HepG2 (cell line): Measurements from ENCODE around the gene TGM2. TPM values are rescaled to one million over a fixed set of nuclear protein-coding genes. Genes with fewer than 3 reads are reported as not detected.
A peak's percentile ranks its signal among the peaks of the same experiment; 100 is the strongest.

Source experiments
- ATF4 ChIP-seq, 2 experiments: fragments of 450-650 bp in 1 of 2; sonication (generic) in 1 of 2; formaldehyde crosslinking; IDR thresholded peaks; 2 replicates each; pipeline versions ENCODE4 v1.5.0 to v1.8.0; 2020 to 2022; ENCODE audit warnings: mild to moderate bottlenecking in 1 of 2, missing genetic modification reagents in 1 of 2
- DPF2 ChIP-seq: sonication (generic); formaldehyde crosslinking; IDR thresholded peaks from 2 replicates; pipeline ENCODE4 v1.4.0; 2020; ENCODE audit warnings: mild to moderate bottlenecking, low read depth, missing genetic modification reagents, borderline replicate concordance
- EED ChIP-seq: sonication (generic); formaldehyde crosslinking; IDR thresholded peaks from 2 replicates; pipeline ENCODE4 v1.5.0; 2020; ENCODE audit warnings: mild to moderate bottlenecking, missing genetic modification reagents
- FOXK1 ChIP-seq: sonication (generic); formaldehyde crosslinking; IDR thresholded peaks from 2 replicates; pipeline ENCODE4 v1.4.0; 2020; ENCODE audit warnings: low read depth, missing genetic modification reagents, borderline replicate concordance
- GATA4 ChIP-seq: sonication (generic); IDR thresholded peaks from 2 replicates; pipeline ENCODE4 v1.6.1; 2016; ENCODE audit warnings: antibody characterized with exemption, low read depth, borderline replicate concordance
- HDAC6 ChIP-seq: fragments of 200-600 bp; sonication (generic); IDR thresholded peaks from 2 replicates; pipeline ENCODE4 v1.7.0; 2017; ENCODE audit warnings: mild to moderate bottlenecking, antibody characterized with exemption, low read length, low read depth
- KLF13 ChIP-seq: sonication (generic); formaldehyde crosslinking; IDR thresholded peaks from 2 replicates; pipeline ENCODE4 v1.4.0; 2020; ENCODE audit warnings: mild to moderate bottlenecking, missing genetic modification reagents
- NR1H2 ChIP-seq: sonication (generic); formaldehyde crosslinking; IDR thresholded peaks from 2 replicates; pipeline ENCODE4 v1.8.1; 2022; ENCODE audit warnings: low read depth, missing genetic modification reagents, borderline replicate concordance
- SRSF4 ChIP-seq: fragments of 200-400 bp; formaldehyde crosslinking; IDR thresholded peaks from one replicate; pipeline ENCODE4 v1.6.1; 2018; ENCODE audit warnings: mild to moderate bottlenecking, low read depth, low read length, moderate library complexity; ENCODE audit not compliant: poor library complexity, severe bottlenecking
- U2AF1 ChIP-seq: fragments of 200-400 bp; formaldehyde crosslinking; optimal IDR thresholded peaks from 2 replicates; pipeline ENCODE3; 2017; ENCODE audit warnings: mild to moderate bottlenecking, low read depth, low read length
- ZBTB25 ChIP-seq: IDR thresholded peaks from 2 replicates; pipeline ENCODE4 v1.6.1; 2018; ENCODE audit warnings: missing genetic modification reagents
- ZNF382 ChIP-seq: sonication (generic); formaldehyde crosslinking; IDR thresholded peaks from 2 replicates; pipeline ENCODE4 v1.5.0; 2020; ENCODE audit warnings: missing genetic modification reagents, mild to moderate bottlenecking, borderline replicate concordance
- ZNF547 ChIP-seq: sonication (generic); formaldehyde crosslinking; IDR thresholded peaks from 2 replicates; pipeline ENCODE4 v1.5.1; 2020; ENCODE audit warnings: mild to moderate bottlenecking, missing genetic modification reagents
- ZNF75D ChIP-seq: sonication (generic); formaldehyde crosslinking; IDR thresholded peaks from 2 replicates; pipeline ENCODE4 v1.8.1; 2023; ENCODE audit warnings: missing genetic modification reagents, mild to moderate bottlenecking, borderline replicate concordance
- ZNF788 ChIP-seq: sonication (generic); formaldehyde crosslinking; IDR thresholded peaks from 2 replicates; pipeline ENCODE4 v1.5.0; 2020; ENCODE audit warnings: mild to moderate bottlenecking, missing genetic modification reagents, borderline replicate concordance
- ZNF83 ChIP-seq: sonication (generic); formaldehyde crosslinking; IDR thresholded peaks from 2 replicates; pipeline ENCODE4 v1.4.0; 2020; ENCODE audit warnings: missing genetic modification reagents, mild to moderate bottlenecking, borderline replicate concordance
- polyA plus RNA-seq, 8 experiments: library from polyadenylated mRNA; depleted of rRNA in 3 of 8; stranded (reverse) in 7 of 8; unstranded in 1 of 8; fragments of >200 nt; fragmentation: Illumina TruSeq in 4 of 8; extraction: Trizol in 4 of 8; gene quantifications; 2 replicates each; pipeline versions ENCODE4 v1.2.1 to v1.2.3, GENCODE V29; 2011 to 2016; ENCODE audit warnings: low read depth in 4 of 8, missing spikeins in 1 of 8, mixed read lengths in 1 of 8; ENCODE audit not compliant: insufficient read depth in 1 of 8
- total RNA-seq, 5 experiments: library from RNA; depleted of rRNA; stranded (reverse); fragments of >200 nt; fragmentation: Illumina TruSeq; extraction: Trizol; gene quantifications; 2 replicates each; pipeline ENCODE4 v1.2.3, GENCODE V29; 2016; ENCODE audit warnings: low read depth in 1 of 5
- TF ChIP-seq, protein P1 (sequence below): IDR thresholded peaks from 2 replicates; pipeline ENCODE4 v1.6.1; 2016; ENCODE audit warnings: mild to moderate bottlenecking
- TF ChIP-seq, protein P2 (sequence below): IDR thresholded peaks from 2 replicates; pipeline ENCODE4 v1.6.1; 2016
- TF ChIP-seq, protein P3 (sequence below): sonication (generic); formaldehyde crosslinking; IDR thresholded peaks from 2 replicates; pipeline ENCODE4 v1.4.0; 2020; ENCODE audit warnings: missing genetic modification reagents

TGM2 gene
- total and polyA plus RNA-seq, 2 of the 13 experiments (the other 11 are each of a cell fraction or from before 2014, with no cell fraction given): 4.2 to 46.4 TPM

- TF ChIP-seq HDAC6 (no peak), ZNF75D (CRISPR knock-in tag) (no peak), U2AF1 (peak; percentile 7), ZNF83 (CRISPR knock-in tag) (no peak), ZBTB25 (CRISPR knock-in tag) (no peak), DPF2 (CRISPR knock-in tag) (0 out of 2 replicates have a peak, but pooled peaks have one; percentile 40), ZNF788 (CRISPR knock-in tag) (peak; percentile 78; the same call in 1 of the 2 replicates), ZNF547 (CRISPR knock-in tag) (peak; percentile 3; the same call in 1 of the 2 replicates), FOXK1 (CRISPR knock-in tag) (peak; percentile 26; the same call in 1 of the 2 replicates), GATA4 (0 out of 2 replicates have a peak, but pooled peaks have one; percentile 15), KLF13 (CRISPR knock-in tag) (no peak), ZNF382 (no peak), SRSF4 (no peak), ATF4 (CRISPR knock-in tag; IDR thresholded peaks at IDR 0.05) (peak in 1 of 2 experiments; percentile 82; a peak in 2 of 4 replicates), NR1H2 (CRISPR knock-in tag) (no peak), EED (CRISPR knock-in tag) (no peak)
- TF ChIP-seq, protein P1, sequence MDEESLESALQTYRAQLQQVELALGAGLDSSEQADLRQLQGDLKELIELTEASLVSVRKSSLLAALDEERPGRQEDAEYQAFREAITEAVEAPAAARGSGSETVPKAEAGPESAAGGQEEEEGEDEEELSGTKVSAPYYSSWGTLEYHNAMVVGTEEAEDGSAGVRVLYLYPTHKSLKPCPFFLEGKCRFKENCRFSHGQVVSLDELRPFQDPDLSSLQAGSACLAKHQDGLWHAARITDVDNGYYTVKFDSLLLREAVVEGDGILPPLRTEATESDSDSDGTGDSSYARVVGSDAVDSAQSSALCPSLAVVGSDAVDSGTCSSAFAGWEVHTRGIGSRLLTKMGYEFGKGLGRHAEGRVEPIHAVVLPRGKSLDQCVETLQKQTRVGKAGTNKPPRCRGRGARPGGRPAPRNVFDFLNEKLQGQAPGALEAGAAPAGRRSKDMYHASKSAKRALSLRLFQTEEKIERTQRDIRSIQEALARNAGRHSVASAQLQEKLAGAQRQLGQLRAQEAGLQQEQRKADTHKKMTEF: peak; percentile 71; the same call in 1 of the 2 replicates
- TF ChIP-seq, protein P2, sequence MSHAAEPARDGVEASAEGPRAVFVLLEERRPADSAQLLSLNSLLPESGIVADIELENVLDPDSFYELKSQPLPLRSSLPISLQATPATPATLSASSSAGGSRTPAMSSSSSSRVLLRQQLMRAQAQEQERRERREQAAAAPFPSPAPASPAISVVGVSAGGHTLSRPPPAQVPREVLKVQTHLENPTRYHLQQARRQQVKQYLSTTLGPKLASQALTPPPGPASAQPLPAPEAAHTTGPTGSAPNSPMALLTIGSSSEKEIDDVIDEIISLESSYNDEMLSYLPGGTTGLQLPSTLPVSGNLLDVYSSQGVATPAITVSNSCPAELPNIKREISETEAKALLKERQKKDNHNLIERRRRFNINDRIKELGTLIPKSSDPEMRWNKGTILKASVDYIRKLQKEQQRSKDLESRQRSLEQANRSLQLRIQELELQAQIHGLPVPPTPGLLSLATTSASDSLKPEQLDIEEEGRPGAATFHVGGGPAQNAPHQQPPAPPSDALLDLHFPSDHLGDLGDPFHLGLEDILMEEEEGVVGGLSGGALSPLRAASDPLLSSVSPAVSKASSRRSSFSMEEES (CRISPR knock-in tag): peak; percentile 60; the same call in 1 of the 2 replicates
- TF ChIP-seq, protein P3, sequence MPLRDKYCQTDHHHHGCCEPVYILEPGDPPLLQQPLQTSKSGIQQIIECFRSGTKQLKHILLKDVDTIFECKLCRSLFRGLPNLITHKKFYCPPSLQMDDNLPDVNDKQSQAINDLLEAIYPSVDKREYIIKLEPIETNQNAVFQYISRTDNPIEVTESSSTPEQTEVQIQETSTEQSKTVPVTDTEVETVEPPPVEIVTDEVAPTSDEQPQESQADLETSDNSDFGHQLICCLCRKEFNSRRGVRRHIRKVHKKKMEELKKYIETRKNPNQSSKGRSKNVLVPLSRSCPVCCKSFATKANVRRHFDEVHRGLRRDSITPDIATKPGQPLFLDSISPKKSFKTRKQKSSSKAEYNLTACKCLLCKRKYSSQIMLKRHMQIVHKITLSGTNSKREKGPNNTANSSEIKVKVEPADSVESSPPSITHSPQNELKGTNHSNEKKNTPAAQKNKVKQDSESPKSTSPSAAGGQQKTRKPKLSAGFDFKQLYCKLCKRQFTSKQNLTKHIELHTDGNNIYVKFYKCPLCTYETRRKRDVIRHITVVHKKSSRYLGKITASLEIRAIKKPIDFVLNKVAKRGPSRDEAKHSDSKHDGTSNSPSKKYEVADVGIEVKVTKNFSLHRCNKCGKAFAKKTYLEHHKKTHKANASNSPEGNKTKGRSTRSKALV: no peak
Observed at GRCh38 chr20:38109591-38110524, 55.2 kb downstream of the TGM2 start (continued).
